CD4-positive, alpha-beta T cell treated with Interferon gamma for 1 hour (primary cell): ENCODE measurements around the gene SHLD2.
"Not testable (repeated sequence)": the region's sequence is repeated elsewhere in the genome, so short reads cannot be mapped to it uniquely, and the experiment has no call there.

Source experiments
- DNase-seq: peaks from one replicate; pipeline ENCODE4 v3.0.0-alpha.2; 2020

The SHLD2 gene

DNA sequence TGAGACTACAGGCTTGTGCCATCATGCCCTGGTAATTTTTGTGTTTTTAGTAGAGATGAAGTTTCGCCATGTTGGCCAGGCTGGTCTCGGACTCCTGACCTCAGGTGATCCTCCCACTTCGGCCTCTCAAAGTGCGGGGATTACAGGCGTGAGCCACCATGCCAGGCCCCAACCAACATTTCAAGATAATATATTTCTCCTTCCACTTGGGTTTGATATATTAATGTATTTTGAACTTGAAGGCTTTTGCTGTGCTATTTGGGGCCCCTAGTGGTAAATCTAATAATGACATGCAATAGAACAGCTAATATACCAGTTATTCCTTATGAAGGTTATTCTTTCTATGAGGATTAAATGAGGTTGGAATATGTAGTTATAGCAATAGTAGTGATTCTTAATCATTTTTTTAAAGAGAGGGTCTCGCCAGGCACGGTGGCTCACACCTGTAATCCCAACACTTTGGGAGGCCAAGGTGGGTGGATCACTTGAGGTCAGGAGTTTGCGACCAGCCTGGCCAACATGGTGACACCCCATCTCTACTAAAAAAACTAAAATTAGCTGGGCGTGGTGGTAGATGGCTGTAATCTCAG is 54.1 kb downstream of the SHLD2 start:
- DNase-seq, result not testable (repeated sequence)

DNA sequence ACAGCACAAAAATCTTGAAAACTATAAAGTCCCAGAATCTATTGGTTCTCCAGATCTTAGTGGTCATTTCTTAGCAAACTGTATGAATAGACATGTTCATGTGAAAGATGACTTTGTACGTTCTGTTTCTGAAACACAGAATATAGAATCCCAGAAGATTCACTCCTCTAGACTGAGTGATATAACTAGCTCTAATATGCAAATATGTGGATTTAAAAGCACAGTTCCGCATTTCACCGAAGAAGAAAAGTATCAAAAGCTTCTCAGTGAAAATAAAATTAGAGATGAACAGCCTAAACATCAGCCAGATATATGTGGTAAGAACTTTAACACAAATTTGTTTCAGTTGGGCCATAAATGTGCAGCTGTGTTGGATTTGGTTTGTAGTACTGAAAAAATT is 56.5 kb downstream of the SHLD2 start:
- not testable (repeated sequence) for DNase-seq

DNA sequence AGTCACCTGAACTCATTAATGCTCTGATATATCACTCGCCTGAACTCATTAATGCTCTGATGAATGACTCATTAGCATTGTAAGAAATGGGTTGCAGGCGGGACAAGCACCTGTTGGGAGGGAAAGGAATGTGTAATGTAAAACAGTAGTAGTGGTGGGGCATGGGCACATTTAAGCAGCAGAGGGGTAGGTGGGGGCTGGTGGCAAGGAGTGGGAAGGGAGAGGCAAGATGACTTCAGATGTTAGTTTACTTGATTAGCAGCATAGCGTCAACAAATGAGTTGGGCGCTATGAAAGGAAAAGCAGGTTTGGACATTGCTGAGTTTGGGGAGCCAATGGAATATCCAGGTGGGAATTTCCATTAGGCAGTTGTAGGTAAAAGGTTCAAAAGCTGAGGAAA is 61.8 kb downstream of the SHLD2 start:
- DNase-seq, result not testable (repeated sequence)

DNA sequence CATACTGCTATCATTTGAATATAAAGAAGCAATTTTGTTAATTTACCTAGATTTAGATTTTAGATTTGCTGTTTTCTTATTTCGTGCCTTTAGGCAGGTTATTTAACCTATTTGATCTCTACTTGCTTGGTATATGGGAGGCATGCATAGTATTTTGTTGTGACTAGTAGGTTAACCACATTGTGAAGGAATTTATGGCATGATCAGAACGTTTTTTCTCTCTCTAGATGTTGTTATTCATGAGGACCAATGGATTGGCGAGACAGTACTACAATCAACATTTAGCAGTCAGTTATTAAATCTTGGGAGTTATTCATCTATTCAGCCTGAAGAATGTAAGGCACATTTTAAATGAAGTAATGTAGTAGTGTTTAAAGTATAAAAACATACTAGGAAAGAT is 62.8 kb downstream of the SHLD2 start:
- DNase-seq, result not testable (repeated sequence)

DNA sequence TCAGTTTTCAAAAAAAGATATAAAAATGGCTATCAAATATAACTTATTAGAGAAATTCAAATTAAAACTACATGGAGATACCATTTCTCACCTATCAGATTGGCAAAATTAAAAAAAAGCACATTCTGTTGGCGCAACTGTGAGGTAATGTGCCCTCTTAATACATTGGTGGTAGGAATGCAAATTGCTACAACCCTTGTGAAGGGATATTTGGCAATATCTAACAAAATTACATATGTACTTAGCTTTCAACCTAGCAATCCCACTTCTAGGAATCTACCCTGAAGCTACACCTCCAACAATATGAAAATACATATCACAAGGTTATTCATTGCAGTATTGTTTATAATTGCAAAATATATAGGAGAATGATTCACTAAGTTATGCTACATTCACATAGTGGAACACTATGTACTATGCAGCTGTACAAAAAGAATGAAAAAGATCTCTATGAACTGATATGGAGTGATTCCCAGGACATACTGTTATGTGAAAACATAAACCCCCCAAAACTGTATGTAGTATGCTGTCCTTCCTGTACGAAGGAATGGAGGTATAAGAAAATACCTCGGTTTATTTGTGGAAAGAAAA is 67.8 kb downstream of the SHLD2 start:
- DNase-seq, result not testable (repeated sequence)

DNA sequence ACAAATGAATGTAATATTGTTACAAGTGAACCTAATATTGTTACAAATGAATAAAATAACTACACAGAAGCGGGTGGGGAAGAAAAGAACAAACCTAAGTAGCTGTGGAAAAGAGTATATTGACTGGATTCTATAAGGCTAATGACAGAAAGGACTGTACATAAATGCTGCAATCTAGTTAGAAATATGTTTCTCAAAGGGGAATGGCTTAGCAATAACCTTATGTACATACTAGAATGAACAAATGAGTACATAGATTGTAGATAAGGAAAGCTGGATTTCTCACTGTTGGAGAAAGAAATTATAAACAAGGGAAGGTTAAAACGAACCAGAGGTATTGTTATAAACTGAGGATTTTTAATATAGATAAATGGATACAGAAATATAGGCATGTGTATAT is 68.4 kb downstream of the SHLD2 start:
- not testable (repeated sequence) for DNase-seq

DNA sequence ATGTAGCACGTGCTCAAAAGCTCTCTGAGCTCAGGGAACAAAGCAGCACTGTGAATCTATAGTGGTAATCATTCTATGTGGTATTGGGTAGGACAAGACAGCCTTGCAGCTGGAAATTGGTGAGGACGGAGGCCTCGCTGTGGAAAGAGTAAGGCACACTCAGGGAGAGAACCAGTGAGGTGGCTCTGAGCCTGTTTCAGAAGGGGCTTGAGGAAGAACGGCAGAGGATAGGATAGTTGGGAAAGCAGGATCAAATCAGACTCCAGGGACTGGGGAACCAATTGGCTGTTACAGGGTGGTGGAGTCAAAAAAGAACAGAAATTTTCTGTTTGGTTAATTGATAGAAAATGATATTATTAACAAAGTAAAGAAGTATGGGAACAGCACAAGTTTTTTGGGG is 74.9 kb downstream of the SHLD2 start:
- DNase-seq, result not testable (repeated sequence)

DNA sequence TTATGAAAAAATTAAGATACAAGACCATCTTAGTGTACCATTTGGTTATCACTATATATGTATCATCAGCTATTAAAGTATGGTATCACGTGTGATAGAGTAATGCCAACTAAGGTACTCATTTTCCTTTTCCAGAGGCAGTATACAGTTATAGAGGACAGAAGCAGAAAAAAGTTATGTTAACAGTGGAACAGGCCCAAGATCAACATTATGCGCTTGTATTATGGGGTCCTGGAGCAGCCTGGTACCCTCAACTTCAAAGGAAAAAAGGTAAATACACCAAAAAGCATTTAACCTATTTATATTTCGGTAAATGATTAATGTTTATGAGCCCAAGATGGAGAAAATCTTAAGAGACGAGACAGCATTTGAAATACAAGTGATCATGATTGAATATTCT is 75.7 kb downstream of the SHLD2 start:
- not testable (repeated sequence) for DNase-seq

DNA sequence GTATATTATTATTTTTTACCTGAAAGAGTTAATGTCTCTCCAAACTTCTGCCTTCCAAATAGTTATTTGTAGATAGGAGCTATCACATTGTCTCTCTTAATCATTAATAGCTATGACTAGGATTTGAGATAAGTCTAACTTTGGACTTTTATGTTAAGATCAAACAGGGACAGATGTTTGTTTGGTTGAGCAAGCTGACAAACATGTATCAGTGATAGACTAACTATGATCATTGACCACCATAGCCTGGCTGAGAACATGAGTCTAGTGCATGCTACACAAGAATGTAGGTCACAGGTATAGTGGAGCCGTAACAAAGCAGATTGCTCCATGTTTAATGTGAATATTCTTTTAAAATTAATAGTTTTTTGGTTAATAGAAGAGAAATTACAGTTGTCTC is 76.7 kb downstream of the SHLD2 start:
- DNase-seq, result not testable (repeated sequence)

DNA sequence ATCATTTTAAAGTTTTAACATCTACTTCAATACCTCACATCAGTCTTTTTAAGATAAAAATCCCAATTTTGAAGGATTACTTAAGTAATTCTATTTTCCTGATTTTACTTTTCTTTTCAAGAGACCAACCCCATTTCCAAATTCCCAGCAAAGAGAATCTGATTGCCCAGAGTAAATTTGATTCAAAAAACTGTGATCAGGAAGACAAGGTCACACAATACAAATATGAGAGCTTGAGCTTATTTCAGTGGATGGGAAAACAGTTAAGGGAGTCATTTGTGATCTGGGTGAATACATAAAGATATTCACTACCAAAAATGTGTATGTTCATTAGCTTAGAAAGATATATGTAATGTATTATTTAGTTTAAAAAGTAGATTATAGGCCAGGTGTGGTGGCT is 77.2 kb downstream of the SHLD2 start:
- not testable (repeated sequence) for DNase-seq

DNA sequence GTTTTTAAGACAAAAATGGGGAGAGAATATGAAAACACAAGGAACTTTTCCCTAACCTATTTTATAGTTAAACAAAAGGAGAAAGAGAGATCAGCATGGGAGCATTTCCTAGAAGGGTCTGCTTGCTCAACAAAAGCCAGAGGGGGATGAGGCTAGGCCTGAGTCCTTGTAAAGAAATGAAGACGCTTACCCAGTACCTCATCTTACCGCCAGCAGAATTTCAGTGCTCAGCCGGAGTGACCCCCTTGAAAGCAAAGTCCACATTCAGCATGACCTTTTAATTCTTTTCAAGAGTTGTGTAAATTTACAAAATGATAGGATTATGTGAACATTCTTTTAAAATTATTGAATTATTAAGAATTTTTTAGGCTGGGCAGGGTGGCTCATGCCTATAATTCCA is 82.6 kb downstream of the SHLD2 start:
- DNase-seq, result not testable (repeated sequence)

DNA sequence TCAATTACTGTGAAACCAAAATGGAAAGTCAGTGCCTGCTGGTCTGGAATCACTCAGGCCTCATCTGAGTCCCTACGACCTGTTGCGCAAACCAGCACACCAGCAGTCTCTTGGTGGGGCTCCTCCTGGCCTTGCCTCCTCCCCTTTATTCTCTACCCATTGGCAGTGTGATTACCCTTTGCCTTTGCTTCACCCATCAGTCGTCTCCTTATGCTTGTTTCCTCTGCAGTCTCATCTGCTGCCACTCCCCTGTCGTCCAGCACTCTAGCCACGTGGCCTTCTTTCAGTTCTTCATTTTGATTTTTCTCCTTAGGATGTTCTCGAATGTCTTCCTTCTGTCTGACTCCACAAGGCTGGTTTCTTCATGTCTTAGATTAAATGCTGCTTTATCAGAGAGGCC is 89.4 kb downstream of the SHLD2 start:
- peak; percentile 39 for DNase-seq

DNA sequence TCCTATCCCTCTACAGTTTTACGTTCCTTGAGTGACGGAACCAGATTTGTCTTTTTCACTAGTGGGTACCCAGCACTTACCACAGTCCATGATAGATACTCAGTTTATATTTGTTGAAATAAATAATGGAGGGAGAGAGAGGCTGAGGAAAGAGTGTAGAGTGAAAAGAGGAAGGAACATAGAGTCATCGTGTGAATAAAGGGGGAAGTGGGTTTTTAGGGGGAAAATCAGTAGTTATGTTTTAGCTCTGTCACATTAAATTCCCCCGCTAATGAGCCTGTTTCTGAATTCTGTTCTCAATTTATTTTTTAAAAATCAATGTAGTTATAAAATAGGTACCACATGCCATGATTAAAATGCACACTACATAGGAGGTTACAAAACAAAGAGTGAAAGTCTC is 91.0 kb downstream of the SHLD2 start:
- DNase-seq, result not testable (repeated sequence)

DNA sequence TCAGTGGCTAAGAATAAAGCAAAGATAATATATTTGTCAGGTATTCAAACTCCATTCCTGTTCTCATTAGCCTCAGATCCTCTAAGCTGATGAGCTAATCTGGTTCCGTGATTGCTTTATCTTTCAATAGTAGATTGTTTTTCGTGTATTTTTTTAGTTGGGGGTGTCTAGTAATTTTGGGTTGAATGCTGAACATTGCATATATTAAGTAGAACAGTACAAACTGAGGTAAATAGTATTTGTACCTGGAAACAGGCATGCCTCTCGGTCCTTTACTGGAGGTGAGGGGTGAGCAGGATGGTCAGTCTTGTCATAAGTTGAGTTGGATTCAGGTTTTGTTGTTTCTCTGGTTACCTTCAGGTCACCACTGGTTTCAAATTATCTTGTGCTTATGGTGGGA is 92.6 kb downstream of the SHLD2 start:
- DNase-seq, result not testable (repeated sequence)

DNA sequence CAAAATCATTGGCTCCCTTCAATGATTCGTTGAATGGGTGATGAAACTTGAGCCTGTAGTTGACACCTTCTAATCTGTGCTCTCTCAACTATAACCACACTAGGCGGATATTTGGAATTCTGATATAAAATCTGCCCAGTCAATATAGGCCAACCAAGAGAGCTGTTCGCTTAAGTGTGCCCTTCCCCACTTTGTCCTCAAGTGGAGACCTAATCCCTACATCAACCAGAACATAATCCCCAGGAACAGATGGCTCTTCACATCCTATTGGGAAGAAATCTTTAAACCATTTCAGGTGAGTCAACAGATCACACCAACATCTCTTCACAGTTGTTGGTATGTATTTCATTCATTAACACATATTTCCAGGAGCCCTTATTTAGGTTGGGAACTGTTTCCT is 96.8 kb downstream of the SHLD2 start:
- DNase-seq, result not testable (repeated sequence)

DNA sequence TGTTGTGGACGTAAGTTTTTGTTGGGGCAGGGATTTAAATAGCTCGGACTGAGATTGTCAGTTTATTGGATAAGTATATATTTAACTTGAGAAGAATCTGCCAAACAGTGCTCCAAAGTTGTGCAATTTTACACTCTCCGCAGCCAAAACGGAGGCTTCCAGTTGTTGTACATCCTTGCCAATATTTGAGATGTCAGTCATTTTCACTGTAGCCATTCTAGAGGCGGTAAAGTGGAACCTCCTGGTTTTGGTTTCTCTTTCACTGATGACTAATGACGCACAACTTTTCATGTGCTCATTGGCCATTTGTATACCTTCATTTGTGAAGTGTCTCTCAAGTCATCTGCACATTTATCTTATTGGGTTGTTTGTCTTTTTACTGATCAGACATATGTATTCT is 105.9 kb downstream of the SHLD2 start:
- peak; percentile 2 for DNase-seq

DNA sequence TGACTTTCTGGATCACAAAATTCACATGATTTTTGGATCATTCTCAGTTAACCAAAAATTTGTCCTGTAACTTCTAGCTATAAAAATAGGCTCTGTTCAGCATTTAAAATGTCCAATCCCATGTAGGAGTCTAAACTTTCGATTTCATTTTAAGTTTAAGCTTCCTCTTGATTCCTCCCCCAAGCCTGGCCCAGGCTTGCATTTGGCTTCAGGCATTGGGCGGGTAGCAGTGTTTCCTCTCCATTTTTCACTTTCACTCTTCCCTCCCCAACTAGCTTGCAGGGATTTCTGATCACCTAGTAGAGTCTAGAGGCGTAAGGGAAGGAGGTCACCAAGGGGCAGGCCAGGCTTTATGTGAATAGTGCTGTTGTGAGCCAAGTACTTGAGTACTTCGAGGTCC is 109.8 kb downstream of the SHLD2 start:
- not testable (repeated sequence) for DNase-seq

DNA sequence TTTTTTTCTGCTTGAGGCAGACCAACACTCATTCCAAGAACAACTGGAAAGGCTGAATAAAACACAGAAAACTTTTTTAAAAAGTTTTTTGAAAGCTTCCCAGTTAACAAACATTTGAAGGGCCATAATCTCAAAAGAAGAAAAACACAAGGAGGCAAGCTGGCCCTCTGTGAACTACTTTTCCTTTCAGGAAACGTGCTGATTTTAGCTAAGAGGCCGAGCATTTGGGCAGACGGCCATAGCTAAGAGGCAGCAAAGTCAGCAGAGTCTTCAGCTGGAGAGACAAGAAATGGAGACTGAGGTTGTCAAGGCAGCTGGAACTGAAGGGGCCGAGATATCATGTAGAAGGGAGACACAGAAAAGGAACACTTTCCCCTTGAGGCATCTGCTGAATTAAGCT is 111.9 kb downstream of the SHLD2 start:
- DNase-seq, result not testable (repeated sequence)

DNA sequence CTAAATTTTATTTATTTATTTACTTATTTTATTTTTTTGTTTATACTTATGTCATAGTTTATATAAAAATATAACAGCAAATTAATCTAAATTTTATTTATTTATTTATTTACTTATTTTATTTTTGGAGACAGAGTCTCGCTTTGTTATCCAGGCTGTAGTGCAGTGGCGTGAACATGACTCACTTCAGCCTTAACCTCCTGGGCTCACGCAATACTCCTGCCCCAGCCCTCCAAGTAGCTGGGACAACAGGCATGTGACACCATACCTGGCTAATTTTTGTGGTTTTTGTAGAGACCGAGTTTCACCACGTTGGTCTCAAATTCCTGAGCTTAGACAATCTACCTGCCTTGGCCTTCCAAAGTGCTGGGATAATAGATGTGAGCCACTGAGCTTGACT is 115.3 kb downstream of the SHLD2 start:
- DNase-seq, result not testable (repeated sequence)

DNA sequence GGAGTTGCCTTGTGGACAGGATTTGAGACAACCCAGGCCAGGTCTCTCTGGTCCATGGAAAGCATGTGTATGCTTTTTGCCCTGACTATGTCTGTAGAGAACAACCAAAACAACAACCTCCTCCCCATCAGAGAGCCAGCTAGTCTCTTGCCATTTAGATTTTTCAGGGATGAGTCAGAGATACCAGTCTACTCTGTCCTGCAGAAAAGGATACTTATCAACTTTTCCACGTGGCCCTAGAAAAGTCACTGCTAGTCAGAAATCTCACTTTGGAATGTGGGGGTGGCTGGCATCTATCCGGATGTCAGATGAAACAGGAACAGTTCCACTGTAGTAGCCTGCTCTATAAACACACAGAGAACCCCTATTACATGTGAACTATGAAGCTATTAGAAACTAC is 116.8 kb downstream of the SHLD2 start:
- DNase-seq, result not testable (repeated sequence)

DNA sequence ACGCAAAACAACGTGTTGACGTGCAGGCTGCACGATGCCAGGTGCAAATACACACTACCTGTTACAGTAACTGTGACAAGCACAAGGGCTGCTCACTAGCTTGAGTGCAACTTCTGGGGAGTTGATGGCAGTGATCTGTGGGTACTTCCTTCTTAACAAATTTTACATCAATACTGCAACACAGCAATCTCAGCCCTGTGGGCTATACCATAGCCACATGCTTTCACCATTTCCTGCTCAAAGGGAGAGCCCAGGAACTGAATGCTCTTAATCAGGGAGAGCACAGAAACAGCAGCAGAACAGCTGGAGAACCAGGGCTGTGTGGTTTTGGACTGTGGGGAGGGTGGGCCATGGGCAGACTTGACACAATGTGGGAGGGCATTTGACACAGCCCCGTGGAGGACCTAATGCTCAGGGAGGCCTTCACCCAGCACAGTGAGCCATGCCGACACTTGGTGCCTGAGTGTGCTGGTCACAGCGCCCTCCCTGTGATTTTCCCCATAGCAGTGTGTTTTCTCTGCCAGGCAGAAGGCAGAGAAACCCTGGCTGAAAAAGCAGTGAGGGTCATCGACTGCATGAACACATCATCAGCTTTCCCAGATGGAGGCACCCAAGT is 118.3 kb downstream of the SHLD2 start:
- not testable (repeated sequence) for DNase-seq

DNA sequence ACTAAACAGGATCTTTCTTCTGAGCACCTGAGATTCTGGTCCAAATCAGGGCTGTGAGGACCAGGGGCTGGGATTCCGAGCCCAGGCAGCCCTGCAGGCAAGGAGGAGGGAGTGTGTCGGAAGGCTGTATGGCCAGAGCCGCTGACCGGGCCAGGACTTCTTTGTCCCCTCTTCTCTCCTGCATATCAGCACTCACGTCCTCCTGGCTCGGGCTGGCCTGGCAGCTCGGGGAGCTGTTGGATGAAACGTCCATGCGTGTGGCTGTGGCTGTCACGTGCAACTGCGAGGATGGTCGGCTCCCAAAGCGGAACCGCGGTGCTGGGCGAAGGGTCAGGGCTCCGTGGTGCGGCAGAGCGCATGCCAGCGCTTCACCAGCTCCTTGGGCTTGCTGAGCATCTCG is 118.8 kb downstream of the SHLD2 start:
- DNase-seq, result not testable (repeated sequence)

DNA sequence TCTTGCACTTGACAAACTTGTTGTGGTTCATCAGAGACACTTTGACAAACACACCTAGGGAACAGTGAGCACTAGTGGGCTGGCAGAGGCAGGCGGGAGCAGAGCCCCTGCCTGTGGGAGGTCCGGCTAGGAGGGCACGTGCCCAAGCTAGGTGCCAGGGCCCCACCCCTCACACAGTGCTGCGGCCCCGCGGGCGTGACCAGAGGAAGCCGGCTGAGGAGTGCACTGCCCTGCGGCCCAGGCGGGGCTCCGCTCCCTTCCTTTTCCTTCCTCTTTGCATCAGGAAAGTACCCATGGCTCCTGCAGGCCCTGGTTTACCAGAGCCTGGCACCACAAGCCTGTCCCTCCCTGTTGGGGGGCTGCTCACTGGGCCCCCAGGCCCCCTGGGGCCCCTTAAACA is 121.1 kb downstream of the SHLD2 start:
- DNase-seq, result peak; percentile 22

DNA sequence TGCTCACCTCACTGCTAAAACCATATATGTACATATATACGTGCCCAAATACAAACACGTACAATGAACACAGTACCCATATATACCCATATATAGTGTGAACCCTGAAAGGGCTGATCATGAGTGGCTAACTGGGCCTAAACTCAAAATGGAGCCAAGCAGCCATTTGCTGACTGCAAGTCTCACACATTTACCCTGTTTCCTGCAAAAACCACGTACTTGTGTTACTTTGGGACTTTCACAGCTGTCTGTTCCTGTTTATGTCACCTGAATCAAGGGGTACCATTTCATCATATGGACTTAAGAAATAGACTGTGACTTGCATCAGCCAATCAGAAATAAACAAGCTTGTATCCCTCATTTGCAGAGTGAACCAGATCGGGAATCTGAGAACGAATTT is 124.4 kb downstream of the SHLD2 start:
- DNase-seq, result not testable (repeated sequence)

DNA sequence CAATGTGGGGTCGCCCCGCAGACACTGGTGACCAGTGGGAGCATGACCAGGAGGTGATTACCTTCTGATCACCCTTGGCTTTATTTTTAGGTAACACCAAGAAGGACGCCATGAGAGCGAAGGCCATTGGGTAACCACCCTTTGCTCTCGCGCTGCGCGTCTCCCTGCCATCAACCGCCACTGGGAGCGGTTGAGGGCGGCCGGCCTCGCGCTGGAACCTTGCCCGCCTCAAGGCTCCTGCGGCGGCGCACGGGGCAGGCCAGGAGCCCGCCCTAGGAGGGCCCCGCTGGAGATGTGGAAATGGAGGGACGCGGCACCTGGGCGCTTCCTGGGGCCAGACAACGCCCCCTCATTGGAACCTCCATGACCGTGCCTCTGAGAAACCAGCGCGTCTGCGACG is 127.8 kb downstream of the SHLD2 start:
- not testable (repeated sequence) for DNase-seq
